Prostate gland (tissue), 2 donors: ENCODE data around the gene DMD.

ENCODE experiments used
- POLR2A ChIP-seq: fragments of 450-650 bp; IDR thresholded peaks from one replicate; pipeline ENCODE4 v1.6.1; 2016; ENCODE audit warnings: antibody characterized with exemption, mild to moderate bottlenecking
- TF ChIP-seq, protein P1 (sequence below), 4 experiments: fragments of 200-600 bp in 2 of 4; fragments of 450-650 bp in 2 of 4; sonication (generic) in 2 of 4; IDR thresholded peaks; 1 replicate in 3 of 4; 2 replicates in 1 of 4; pipeline ENCODE4 v1.5.1; 2016 to 2019; ENCODE audit warnings: antibody characterized with exemption in 4 of 4, mild to moderate bottlenecking in 2 of 4, moderate library complexity in 2 of 4

DNA sequence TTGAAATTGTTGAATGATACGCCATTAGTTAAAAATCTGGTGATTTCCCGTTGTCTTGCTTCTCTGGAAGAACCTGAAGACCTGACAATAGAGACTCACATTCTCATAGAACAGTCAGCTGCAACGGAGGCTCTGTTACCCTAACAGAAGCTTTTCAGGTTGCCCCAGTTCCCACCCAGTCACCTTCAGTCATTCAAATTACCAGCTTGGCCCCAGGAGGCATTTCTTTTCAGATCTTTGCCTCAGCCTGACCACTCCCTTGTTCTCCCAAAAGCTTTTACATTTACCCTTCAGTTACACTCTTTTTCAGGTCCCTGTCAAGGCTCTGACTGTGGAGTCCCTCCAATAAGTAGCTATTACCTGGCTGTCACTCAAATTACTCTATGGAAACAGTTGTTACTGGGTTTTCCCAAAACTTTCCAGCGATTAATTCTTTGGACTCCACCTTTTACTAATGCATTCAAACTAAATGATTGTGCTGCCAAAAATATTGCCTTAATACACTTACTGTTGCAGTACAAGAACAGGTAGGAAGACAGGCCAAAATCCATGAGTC lies 1977.3 kb downstream of the DMD start:
- TF ChIP-seq, protein P1, sequence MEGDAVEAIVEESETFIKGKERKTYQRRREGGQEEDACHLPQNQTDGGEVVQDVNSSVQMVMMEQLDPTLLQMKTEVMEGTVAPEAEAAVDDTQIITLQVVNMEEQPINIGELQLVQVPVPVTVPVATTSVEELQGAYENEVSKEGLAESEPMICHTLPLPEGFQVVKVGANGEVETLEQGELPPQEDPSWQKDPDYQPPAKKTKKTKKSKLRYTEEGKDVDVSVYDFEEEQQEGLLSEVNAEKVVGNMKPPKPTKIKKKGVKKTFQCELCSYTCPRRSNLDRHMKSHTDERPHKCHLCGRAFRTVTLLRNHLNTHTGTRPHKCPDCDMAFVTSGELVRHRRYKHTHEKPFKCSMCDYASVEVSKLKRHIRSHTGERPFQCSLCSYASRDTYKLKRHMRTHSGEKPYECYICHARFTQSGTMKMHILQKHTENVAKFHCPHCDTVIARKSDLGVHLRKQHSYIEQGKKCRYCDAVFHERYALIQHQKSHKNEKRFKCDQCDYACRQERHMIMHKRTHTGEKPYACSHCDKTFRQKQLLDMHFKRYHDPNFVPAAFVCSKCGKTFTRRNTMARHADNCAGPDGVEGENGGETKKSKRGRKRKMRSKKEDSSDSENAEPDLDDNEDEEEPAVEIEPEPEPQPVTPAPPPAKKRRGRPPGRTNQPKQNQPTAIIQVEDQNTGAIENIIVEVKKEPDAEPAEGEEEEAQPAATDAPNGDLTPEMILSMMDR (IDR thresholded peaks at IDR 0.05): no peak
- no peak for TF ChIP-seq POLR2A
